NCI-H1417 (cell line): ENCODE measurements around the gene FAM118A.
"Not testable (repeated sequence)": the region's sequence is repeated elsewhere in the genome, so short reads cannot be mapped to it uniquely, and the experiment has no call there.

Source experiments
- DNase-seq, 3 experiments: peaks; one replicate each; lab custom pipeline; 2025; lab: John Stamatoyannopoulos, UW

Gene FAM118A

DNA sequence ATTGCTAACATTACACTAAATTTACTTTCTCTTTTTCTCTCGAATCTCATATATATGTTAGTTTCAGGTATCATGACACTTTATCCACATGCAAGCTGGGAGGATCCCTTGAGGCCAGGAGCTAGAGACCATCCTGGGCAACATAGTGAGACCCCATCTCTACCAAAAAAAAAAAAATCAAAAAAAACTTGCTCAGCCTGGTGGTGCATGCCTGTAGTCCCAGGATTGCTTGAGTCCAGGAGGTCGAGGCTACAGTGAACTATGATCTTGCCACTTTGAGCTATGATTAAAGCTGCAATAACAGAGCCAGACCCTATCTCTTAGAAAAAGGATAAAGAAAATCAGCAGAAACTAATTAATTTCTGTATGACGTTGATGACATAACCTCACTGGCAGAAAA lies 28.7 kb upstream of the FAM118A start:
- DNase-seq: no peak

DNA sequence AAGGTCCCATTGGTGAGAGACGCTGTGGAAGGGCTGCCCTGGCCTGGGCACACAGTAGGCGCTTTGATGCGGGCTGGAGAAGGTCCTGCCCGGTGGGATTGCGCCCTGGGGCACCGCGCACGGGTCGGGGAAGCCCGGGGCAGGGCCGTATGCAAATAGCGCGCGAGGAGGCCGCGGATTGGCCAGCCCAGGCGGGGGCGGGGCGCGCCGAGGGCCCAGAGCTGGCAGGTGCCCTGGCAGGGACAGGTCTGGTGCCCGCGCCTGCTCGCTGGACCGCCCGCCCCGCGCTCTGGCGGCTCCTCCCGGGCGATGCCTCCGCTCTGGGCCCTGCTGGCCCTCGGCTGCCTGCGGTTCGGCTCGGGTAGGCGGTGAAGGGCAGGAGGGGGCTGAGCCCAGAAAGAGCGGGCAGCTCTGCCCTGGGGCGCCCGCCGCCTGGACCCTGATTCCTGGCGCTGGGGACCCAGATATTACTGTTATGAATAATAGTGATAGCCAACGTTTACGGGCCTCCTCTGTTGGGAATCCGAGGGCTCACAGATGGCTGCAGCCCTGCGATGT lies 24.9 kb upstream of the FAM118A start, which contains the start of gene UPK3A:
Gene UPK3A, plus strand, starts transcription at position 245 of the 558 bp plus-strand sequence. Its CDS starts 65 bp downstream, at position 310.
- peak; percentile 28 to 65 (median 59) for DNase-seq

DNA sequence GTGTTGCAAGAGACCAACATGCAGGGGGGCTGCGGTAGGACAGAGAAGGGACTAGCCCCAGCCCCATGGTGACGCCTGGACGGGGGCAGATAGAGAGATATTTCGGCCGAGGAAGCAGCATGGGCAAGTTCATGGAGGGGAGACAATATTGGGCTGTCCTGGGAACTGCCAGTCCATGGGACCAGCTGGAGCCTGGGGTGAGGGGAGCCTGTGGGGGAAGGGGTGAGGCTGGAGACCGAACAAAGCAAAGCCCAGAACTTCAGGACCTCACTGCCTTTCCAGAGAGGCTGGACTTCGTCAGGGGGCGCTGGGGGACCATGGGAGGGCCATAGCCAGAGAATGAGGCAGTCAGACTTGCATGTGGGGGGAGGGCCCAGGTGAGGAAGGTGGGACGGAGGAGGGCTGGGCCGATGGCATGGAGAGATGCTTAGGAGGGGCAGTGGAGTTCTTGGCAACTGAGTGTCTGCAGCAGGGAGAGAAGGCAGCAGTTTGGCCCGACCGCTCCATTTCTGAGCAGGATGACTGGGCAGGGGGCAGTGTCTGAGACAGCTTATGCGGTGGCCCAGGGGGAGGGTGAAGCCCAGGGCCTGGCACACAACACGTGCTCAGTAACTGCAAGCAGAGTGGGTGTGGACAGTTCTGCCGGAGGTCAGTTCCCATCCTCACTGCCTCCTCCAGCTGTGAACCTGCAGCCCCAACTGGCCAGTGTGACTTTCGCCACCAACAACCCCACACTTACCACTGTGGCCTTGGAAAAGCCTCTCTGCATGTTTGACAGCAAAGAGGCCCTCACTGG lies 24.3 kb upstream of the FAM118A start:
- no peak for DNase-seq

DNA sequence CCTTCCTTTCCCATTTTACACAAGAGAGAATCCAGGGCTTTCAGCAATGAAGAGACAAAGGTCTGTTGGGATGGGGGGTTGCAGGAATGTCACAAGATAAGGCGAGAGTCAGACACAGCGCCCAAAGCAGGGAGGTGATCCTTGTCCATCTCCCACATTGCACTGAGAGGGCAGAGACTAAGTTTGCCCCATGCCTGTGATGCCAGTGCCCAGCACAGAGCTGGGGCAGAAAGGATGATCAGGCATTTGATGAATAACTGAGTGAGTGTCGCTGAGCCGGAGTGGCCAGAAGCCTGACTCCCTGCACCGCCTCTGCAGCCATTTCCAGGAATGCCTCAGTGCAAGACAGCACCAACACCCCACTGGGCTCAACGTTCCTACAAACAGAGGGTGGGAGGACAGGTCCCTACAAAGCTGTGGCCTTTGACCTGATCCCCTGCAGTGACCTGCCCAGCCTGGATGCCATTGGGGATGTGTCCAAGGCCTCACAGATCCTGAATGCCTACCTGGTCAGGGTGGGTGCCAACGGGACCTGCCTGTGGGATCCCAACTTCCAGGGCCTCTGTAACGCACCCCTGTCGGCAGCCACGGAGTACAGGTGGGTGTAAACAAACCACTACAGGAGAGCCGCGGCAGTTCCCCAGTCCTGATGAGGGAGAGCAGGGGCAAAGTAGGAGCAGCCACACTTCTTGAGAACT lies 22.7 kb upstream of the FAM118A start:
- DNase-seq: no peak

DNA sequence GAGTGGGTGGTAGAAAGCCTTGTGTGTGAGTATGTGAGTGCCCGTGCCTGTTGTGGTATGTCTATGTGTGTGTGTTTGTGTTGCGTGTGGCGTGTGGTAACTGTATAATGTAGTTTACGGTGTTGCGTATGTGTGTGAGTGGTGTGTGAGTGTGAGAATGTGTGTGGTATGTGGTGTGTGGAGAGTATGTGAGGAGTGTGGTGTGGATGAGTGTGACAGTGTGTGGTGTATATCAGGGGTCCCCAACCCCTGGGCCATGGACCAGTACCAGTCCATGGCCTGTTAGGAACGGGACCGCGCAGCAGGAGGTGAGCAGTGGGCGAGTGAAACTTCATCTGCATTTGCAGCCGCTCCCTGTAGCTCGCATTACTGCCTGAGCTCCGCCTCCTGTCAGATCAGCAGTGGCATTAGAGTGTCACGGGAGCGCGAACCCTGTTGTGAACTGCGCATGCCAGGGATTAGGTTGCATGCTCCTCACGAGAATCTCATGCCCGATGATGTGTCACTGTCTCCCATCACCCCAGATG lies 19.3 kb upstream of the FAM118A start:
- peak; percentile 25 to 53 (median 51) for DNase-seq

DNA sequence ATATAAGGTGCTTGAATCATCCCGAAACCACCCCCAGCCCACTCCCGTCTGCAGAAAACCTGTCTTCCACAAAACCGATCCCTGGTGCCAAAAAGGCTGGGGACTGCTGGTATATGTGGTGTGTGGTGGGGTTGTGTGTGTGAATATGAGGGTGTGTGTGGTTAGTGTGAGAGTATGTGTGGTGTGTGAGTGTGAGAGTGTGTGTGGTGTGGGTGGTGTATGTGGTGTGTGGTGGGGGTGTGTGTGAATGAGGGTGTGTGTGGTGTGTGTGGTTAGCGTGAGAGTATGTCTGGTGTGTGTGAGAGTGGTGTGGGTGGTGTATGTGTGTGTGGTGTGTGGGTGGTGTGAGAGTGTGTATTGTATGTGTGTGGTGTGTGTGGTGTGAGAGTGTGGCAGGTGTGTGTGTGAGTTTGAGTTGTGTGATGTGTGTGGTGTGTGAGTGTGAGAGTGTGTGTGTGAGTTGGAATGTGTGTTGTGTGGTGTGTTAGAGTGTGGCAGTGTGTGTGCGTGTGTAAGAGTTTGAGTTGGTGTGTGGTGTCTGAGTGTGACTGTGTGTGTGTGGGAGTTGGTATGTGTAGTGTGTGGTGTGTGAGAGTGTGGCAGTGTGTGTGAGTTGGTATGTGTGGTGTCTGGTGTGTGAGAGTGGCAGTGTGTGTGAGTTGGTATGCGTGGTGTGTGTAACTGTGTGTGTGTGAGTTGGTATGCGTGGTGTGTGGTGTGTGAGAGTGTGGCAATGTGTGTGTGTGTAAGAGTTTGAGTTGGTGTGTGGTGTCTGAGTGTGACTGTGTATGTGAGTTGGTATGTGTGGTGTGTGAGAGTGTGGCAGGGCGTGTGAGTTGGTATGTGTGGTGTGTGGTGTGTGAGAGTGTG lies 18.4 kb upstream of the FAM118A start:
- DNase-seq: no peak

DNA sequence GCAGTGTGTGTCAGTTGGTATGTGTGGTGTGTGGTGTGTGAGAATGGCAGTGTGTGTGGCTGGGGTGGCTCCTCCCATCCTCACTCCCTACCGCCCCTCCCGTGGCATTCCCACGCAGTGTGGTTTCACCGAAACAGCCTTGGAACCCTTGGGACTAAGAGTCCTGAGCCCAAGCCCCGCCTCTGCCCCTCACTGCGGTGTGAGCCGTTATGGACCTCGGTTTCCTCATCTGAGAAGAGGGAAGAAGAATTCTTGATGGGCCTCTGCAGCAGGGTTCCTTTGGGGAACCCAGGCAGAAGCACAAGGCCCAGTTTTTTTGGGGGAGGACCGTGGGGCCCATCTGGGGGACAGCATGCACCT lies 17.8 kb upstream of the FAM118A start:
- no peak for DNase-seq

DNA sequence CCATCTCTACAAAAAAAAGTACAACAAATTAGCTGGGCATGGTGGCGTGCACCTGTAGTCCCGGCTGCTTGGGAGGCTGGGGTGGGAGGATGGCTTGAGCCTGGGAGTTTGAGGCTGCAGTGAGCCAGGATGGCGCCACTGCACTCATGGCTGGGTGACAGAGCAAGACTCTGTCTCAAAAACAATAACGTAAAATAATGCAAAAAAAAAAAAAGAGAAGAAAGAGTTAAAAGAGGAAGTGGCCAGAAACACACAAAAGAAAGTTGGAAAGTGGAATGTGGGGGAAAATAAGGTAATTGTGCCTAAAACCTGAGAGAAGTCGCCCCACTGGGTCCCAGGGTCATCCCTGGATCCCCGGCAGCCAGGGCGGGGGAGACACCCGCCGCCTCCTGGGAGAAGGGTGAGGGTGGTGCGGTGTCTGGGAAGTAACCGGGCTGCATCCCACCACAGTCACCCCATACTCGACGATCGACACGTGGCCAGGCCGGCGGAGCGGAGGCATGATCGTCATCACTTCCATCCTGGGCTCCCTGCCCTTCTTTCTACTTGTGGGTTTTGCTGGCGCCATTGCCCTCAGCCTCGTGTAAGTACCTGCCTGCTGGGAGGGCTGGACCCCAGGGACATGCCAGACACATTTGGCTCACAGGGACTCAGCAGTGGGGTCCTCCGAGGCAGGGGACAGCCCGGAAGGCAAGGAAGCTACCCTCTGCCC lies 16.8 kb upstream of the FAM118A start:
- DNase-seq: no peak

DNA sequence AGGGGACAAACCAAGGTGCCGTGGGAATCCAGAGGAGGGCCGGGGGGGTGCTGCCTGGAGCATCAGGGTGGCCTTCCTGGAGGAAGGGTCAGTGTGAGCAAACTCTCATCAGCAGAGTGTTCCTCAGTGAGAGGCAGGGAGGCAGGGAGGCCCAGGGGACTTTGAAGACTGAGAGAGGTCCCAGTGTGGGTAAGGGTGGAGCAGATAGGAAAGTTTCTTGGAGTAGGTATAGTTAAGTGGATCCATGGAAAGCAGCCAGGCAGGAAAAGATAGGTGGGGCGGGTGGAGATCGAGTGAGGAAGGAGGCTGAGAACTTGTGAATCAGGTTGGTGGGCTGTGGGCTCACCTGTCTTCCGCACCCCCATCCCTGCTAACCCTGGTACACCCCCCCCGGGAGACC lies 15.7 kb upstream of the FAM118A start:
- DNase-seq: no peak

DNA sequence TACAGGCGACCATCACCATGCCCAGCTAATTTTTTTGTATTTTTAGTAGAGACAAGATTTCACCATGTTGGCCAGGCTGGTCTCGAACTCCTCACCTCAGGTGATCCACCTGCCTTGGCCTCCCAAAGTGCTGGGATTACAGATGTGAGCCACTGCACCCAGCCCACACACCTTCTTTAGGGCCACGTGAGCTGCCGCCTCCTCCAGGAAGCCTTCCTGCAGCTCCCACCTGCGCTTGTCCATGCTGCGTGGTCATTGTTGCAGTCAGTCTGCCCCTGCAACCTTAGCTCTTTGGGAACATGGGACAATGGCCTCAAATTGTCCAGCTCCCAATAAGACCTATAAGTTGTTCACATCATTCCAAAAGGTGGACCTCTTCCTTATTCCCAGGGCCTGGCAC lies 14.7 kb upstream of the FAM118A start:
- not testable (repeated sequence) for DNase-seq

DNA sequence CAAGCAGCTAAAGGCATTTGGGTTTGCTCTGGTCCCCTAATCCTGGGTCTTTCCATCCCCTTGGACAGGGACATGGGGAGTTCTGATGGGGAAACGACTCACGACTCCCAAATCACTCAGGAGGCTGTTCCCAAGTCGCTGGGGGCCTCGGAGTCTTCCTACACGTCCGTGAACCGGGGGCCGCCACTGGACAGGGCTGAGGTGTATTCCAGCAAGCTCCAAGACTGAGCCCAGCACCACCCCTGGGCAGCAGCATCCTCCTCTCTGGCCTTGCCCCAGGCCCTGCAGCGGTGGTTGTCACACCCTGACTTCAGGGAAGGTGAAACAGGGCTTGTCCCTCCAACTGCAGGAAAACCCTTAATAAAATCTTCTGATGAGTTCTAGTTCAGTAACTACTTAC lies 14.2 kb upstream of the FAM118A start:
- no peak for DNase-seq

DNA sequence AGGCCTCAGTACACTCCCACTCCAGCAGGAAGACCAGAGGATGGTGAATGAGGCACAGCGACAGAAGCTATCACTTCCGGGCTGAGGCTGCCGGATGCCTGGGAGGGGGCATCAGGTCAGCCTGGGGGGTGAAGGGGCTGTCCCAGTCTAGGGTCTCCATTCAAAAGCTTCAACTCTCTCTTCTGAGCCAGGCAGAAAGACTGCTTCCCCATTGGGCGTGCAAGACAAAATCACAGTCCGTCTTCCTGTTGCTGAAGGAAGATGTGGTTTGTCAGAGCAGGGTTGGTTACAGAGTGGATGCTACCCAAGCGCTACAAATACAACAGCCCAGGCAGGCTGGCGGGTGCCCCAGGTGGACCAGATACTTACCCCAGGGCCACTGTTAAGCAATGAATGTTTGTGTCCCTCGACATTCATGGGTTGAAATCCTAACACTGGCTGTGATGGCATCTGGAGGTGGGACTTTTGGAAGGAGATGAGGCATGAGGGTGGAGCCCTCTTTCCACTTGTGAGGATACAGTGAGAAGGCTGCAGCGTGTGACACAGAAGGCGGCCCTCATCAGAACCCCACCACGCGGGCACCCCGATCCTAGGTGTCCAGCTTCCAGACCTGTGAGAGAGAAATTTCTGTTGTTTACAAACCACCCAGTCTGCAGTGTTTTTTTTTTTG lies 13.0 kb upstream of the FAM118A start:
- DNase-seq: no peak

DNA sequence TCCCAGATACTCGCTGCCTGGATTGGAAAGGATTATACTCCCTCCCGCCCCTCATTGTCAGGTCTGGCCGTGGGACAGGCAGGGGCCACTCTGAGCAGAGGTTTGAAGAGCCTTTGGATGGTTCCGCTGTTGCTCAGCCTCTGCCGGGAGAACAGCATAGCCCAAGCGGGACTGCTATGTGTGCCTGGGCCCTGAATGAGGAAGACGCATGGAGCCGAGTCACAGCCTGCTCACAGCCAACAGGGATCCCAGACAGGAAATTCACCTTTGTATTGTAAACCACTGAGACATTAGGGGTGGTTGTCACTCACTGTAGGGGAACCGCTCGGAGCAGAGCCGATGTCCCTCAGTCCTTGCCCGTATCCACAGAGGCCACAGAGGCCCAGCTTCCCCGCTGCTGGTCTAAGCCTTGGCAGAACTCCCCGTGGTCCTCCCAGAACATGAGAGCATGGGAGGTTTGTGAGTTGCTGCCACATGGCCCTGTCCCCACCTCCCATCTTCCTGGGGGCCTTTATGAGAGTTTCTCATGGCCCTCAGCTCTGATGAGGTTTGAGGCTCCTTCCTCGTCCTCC lies 10.7 kb upstream of the FAM118A start:
- no peak for DNase-seq

DNA sequence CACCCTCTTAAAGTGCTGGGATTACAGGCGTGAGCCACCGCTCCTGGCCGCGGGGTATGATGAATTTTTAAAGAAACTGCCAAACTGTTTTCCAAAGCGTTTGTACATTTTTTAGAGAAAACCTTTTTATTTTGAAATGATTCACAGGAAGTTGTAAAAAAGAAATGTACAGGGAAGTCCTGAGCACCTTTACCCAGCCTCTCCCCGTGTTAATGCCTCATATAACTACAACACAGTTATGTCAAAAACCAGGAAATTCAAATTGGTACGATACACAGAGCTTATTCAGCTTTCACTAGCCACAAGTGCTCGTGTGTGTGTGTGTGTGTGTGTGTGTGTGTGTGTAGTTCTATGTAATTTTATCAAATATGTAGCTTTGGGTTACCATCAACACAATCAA lies 7.0 kb upstream of the FAM118A start:
- DNase-seq: no peak

DNA sequence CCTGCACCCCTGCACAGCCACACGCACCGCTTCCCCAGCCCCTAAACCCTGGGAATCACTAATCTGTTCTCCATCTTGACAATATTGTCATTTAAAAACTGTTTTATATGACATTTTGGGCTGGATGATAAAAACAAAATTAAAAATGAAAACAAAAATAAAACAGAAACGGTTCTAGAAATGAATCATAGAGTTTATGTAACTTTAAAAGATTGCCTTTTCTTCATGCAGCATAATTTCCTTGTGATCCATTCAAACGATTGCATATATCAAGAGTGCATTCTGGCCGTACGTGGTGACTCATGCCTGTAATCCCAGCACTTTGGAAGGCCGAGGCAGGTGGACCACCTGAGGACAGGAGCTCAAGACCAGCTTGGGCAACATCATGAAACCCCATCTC lies 6.6 kb upstream of the FAM118A start:
- no peak for DNase-seq

DNA sequence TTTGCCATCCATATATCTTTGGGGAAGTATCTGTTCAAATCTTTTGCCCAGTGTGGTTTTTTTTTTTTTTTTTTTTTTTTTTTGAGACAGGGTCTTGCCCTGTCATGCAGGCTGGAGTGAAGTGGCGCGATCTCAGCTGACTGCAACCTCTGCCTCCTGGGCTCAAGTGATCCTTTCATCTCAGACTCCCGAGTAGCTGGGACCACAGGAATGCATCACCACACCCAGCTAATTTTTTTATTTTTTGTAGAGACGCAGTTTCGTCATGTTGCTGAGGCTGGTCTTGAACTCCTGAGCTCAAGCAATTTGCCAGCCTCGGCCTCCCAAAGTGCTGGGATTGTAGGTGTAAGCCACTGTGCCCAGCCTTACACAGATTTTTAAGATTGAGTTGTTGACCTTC lies 4.8 kb upstream of the FAM118A start:
- DNase-seq: no peak

DNA sequence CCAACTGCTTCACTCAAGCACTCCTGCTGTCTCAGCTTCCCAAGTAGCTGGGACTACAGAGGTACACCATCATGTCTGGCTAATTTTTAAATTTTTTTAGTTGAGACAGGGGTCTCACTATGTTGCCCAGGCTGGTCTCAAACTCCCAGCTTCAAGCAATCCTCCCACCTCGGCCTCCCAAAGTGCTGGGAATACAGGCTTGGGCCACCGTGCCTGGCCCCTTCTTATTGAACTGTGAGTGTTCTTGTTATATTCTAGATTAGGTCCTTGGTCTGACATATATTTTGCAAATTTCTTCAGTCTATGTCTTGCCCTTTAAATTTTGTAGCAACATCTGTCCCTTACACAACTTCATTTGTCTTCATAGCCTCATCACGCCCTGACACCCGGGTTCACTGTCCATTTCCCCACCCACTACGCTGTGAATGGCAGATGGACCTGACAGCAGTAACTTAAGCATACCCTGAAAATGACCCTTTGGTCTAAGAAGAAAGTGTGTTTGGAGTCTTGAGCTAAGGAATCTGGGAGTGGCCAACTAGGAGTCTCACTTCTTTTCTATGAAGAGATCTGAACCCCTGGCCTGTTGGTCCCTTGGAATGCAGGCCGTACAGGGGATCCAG lies 4.2 kb upstream of the FAM118A start:
- DNase-seq: no peak

DNA sequence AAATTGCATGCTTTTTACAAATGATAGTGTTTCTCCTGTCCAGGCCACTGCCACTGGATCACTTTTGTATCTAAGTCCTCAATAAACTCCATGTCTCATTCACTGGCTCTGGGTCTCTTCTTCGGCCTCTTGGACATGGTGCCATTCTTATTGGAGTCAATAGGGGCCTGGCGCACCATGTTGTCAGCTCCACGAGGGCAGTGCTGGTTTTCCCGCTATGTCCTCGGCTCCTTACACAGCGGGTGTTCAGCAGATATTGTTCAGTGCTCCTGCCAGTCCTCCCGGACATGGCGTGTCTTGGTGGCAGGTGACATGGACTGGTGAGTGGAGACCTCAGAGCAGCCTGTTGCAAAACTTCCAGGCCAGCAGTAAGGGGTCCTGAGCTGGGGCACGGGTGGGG lies 3.6 kb upstream of the FAM118A start:
- no peak for DNase-seq

DNA sequence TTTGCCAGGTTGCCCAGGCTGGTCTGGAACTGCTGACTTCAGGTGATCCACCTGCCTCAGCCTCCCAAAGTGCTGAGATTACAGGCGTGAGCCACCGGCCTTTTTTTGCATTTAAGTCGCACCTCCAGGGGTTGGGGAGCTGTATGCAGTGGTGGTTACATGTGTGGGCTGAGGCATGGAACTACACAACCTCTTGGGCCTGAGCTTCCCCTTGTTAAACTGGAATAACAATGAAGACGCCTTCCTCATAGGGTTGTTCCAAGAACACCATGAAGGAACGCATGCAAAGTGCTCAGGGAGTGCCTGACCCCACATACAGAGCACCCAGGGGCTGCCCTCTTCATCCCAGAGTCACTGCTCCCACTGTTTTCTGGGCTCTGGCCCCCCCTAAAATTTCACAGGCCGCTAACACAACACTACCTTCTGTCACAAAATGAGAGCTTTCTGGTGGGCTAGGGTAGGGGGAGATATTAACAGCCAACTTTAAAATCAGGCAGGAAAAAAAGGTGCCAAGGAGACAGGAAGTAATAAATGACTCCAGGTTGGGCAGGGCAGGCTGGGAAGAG lies 1.3 kb upstream of the FAM118A start:
- no peak for DNase-seq

DNA sequence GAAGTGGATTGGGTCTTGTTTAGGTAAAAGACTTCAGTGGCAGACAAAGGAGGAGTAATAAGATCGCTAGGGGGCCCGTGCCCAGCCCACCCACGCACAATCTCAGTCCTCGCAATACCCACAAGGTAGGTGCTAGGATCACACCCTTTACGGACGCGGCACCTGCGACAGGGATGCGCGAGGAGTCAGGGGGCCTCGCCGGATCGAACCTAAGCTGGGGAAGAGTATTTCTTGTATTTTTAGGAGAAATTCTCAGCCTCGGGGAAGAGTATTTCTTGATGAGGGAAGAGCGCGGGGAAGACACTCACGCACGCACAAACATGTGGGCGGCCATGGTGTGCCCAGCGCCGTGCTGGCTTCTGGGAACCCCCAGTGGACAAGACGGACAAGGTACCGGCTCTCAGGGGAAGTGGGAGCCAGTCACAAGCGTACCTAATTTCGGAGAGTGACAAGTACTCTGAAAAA lies 745 bp upstream of the FAM118A start:
- no peak for DNase-seq
